Measurements from ENCODE around the gene AMD1.
"Not testable (repeated sequence)": the region's sequence is repeated elsewhere in the genome, so short reads cannot be mapped to it uniquely, and the experiment has no call there.

The AMD1 gene

DNA sequence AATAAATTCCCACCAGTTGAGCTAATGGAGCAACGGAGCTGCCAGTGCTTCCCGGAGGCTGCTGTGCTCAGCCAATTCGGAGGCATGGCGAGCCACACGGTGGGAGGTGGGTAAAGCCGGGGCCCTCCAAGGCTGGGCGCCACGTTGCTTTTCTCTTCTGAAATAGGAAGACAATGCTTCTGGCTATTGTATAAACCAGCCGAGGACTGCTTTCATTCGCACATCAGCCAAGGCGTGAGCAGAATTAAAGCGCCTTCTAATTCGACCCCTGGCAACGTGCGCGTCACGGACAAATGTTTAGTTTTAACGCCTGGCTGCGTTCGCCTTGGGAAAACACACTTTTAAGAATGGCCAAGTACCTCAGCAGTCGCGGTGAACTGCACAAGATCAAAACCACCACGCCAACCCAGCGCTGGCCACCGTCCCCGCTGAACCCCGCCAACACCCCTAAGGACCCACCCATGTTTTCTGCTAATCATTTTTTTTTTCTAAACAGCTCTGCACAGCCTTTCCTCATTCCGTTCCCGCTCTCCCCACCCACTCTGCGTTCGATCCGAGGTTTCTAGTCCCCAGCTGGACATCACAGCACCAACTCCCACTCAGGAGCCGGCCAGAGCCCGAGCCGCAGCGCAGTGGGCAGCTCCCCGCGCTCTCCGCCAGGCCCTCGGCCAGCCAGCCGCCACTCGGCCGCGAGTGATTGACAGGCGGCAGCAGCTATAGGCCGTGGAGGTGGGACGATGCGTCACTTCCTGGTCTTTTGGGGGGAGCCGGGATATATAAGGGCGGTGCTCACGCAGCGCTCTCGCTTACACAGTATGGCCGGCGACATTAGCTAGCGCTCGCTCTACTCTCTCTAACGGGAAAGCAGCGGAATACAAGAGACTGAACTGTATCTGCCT, at the start of gene AMD1:
Gene AMD1 (plus strand): TSS at position 805 of the 899 bp plus-strand sequence. CDS start 321 bp downstream, outside the sequence.
- TF ChIP-seq, protein P1, sequence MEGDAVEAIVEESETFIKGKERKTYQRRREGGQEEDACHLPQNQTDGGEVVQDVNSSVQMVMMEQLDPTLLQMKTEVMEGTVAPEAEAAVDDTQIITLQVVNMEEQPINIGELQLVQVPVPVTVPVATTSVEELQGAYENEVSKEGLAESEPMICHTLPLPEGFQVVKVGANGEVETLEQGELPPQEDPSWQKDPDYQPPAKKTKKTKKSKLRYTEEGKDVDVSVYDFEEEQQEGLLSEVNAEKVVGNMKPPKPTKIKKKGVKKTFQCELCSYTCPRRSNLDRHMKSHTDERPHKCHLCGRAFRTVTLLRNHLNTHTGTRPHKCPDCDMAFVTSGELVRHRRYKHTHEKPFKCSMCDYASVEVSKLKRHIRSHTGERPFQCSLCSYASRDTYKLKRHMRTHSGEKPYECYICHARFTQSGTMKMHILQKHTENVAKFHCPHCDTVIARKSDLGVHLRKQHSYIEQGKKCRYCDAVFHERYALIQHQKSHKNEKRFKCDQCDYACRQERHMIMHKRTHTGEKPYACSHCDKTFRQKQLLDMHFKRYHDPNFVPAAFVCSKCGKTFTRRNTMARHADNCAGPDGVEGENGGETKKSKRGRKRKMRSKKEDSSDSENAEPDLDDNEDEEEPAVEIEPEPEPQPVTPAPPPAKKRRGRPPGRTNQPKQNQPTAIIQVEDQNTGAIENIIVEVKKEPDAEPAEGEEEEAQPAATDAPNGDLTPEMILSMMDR (IDR thresholded peaks at IDR 0.05; ENCODE audit: low read depth, low read length): no peak

DNA sequence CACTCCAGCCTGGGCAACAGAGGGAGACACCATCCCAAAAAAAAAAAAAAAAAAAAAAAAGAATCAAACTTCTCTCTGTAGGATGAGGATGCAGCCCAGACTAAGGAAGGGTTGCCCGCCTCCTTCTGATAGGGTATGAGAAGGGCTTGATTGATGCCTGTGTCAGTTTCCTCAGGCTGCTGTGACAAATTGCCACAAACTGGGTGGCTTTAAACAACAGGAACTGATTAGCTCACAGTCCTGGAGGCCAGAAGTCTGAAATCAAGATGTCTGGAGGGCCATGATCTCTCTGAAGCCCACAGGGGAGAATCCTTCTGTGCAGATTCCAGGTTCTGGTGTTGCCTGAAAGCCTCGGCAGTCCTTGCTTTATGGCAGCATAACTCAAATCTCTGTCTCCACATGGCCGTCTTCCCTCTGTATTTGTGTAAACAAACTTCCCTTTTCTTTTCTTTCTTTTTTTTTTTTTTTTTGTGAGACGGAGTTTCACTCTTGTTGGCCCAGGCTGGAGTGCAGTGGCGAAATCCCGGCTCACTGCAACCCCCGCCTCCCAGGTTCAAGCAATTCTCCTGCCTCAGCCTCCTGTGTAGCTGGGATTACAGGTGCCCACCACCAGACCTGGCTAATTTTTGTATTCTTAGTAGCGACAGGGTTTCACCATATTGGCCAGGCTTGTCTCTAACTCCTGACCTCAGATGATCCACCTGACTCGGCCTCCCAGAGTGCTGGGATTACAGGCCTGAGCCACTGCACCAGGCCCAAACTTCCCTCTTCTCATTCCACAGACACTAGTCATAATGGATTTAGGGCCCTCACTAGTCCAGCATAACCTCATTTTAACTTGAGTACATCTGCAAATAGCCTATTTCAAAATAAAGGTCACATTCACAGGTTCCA, 48.1 kb upstream of the AMD1 start:
- TF ChIP-seq, protein P1 (IDR thresholded peaks at IDR 0.05; ENCODE audit: low read depth, low read length): no peak
- no peak overlapping the region for H3K27ac ChIP-seq
- H3K27me3 ChIP-seq (ENCODE audit: insufficient read depth, low read depth, severe bottlenecking): no peaks in the 10 kb centered on the region
- no peaks in the 10 kb centered on the region for H3K9me3 ChIP-seq (ENCODE audit: severe bottlenecking)
- H3K36me3 ChIP-seq: no peaks in the 10 kb centered on the region
- DNase-seq: no peak
- H3K4me3 ChIP-seq (ENCODE audit: low read depth, low read length): no peak overlapping the region

More for the DNA sequence above, at the start of gene AMD1:
- H3K36me3 ChIP-seq: peaks cover 6% of the 10 kb centered on the region
- H3K4me3 ChIP-seq (ENCODE audit: low read depth, low read length): peak within 1 kb of the TSS; percentile 88
- DNase-seq: peak; percentile 98
- peak within 1 kb of the TSS; percentile 85 for H3K27ac ChIP-seq
- no peaks in the 10 kb centered on the region for H3K27me3 ChIP-seq (ENCODE audit: insufficient read depth, low read depth, severe bottlenecking)
- H3K9me3 ChIP-seq (ENCODE audit: severe bottlenecking): no peaks in the 10 kb centered on the region

DNA sequence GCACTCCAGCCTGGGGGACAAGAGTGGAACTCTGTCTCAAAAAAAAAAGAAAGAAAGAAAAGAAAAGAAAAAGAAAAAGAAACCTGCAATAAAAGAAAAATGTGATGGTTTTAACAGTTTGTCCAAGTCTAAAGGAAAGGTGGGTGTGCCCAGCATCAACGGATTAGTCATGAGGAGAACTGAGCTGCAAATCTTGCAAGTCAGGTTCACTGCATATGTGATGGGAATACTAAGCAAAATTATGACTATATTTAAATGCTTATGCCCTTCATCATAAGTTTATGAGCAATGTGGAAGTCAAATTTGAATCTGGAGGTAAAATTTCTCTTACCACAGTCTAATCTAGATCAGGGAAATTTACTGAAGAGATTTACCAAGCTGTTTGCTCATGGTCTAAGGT, 46.2 kb upstream of the AMD1 start:
- Histone ChIP-seq H3K27me3 (ENCODE audit: insufficient read depth, low read depth, severe bottlenecking) (no peaks in the 10 kb centered on the region), H3K4me3 (ENCODE audit: low read depth, low read length) (no peak overlapping the region), H3K27ac (no peak overlapping the region), H3K36me3 (no peaks in the 10 kb centered on the region), H3K9me3 (ENCODE audit: severe bottlenecking) (no peaks in the 10 kb centered on the region)
- no peak for DNase-seq
- TF ChIP-seq, protein P1 (IDR thresholded peaks at IDR 0.05; ENCODE audit: low read depth, low read length): no peak

DNA sequence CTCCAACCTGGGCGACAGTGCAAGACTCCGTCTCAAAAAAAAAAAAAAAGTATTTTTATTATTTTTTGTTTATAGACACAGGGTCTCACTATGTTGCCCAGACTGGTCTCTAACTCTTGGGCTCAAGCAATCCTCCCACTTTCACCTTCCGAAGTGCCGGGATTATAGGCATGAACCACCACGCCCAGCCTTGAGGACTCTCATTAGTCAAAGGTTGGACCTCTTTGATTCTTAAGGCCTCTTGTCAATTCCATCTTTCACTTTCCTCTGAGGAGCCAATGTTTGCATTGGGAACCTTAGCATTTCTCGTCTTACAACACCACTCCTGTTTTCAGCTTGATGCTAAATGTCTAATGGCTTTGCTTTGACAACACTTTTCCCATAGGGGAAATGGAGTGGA, 43.2 kb upstream of the AMD1 start:
- Histone ChIP-seq H3K27ac (no peak overlapping the region), H3K36me3 (no peaks in the 10 kb centered on the region), H3K27me3 (ENCODE audit: insufficient read depth, low read depth, severe bottlenecking) (no peaks in the 10 kb centered on the region), H3K9me3 (ENCODE audit: severe bottlenecking) (no peaks in the 10 kb centered on the region), H3K4me3 (ENCODE audit: low read depth, low read length) (no peak overlapping the region)
- TF ChIP-seq, protein P1 (IDR thresholded peaks at IDR 0.05; ENCODE audit: low read depth, low read length): no peak
- DNase-seq: no peak

DNA sequence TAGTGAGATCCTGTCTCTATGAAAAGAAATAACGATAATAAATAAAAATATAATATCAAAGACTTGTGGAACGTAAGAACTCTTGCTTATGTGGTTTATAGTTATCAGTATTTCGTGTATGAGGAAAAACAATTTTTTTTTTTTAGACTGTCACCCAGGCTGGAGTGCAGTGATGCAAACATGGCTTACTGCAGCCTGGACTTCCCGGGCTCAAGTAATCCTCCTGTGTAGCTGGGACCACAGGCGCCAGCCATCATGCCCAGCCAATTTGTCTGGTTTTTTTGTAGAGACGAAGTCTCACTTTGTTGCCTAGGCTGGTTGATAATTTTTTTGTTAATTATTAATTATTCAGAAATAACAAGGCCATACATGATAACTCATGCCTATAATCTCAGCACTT, 40.8 kb upstream of the AMD1 start:
- TF ChIP-seq, protein P1 (IDR thresholded peaks at IDR 0.05; ENCODE audit: low read depth, low read length): no peak
- Histone ChIP-seq H3K36me3 (no peaks in the 10 kb centered on the region), H3K27me3 (ENCODE audit: insufficient read depth, low read depth, severe bottlenecking) (peaks cover 5% of the 10 kb centered on the region), H3K27ac (no peak overlapping the region), H3K4me3 (ENCODE audit: low read depth, low read length) (no peak overlapping the region), H3K9me3 (ENCODE audit: severe bottlenecking) (no peaks in the 10 kb centered on the region)
- DNase-seq: no peak

DNA sequence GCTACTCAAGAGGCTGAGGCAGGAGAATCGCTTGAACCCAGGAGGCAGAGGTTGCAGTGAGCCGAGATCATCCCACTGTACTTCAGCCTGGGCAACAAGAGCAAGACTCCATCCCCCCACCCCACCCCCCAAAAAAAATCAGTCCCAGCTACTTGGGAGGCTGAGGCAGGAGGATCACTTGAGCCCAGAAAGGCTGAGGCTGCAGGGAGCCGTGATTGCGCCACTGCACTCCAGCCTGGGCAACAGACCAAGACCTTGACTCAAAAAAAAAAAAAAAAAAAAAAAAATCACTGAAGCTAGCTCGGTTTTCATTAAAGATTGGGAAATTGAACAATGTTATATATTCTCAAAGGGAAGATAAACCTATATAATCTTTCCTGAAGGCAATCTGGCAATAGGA, 38.8 kb upstream of the AMD1 start:
- H3K9me3 ChIP-seq (ENCODE audit: severe bottlenecking); H3K27ac ChIP-seq; H3K36me3 ChIP-seq; H3K4me3 ChIP-seq (ENCODE audit: low read depth, low read length); DNase-seq: not testable (repeated sequence)
- peaks cover 25% of the 10 kb centered on the region for H3K27me3 ChIP-seq (ENCODE audit: insufficient read depth, low read depth, severe bottlenecking)

Measured in WERI-Rb-1 (cell line).